ENCODE results near the gene LIN54. TPM values are rescaled to one million over a fixed set of nuclear protein-coding genes. Genes with fewer than 3 reads are reported as not detected.

LIN54 gene
- total and polyA plus RNA-seq, 9 donors, result 3.8 to 10.0 (median 7.4) TPM

DNA sequence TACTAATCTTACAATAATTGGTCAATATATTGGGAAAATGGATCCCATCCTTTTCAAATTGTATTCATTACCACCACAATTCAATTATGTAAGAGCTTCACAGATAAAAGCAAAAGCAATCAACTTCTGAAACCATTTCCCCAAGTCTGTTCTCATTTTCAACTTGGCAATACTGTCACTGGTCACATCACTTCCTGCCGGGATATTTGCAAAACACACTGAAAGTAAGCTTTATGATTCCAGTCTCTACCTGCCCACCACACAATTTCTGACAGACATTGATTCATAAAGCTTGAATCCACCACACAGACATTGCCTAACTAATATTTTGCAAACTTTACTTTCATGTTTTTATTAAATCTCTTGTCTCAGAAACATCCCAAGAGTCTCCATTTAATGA is 53.6 kb downstream of the LIN54 start:
- intact Hi-C loops (cut with DNase I), result no loop called here
- WGBS, 3 donors, result 89 to 96% (median 93%) methylated on average over 1 of the region's 1 CpG

DNA sequence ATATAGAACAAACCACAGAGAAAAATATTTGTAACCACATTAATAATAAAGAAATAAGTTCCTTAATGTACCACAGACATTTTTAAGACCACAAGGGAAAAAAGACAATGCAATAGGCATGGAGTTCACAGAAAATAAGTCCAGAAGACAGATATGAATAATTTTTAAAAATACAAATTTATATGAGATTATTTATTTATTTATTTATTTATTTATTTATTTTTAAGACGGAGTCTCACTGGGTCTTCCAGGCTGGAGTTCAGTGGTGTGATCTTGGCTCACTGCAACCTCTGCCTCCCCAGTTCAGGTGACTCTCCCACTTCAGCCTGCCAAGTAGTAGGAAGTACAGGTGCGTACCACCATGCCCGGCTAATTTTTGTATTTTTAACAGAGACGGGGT is 56.4 kb downstream of the LIN54 start:
- TF ChIP-seq EP300 (IDR thresholded peaks at IDR 0.05) (no peak), POLR2A (IDR thresholded peaks at IDR 0.05) (no peak)
- Histone ChIP-seq H3K27ac (no peak overlapping the region), H3K27me3 (no peaks in the 10 kb centered on the region), H3K36me3 (no peaks in the 10 kb centered on the region), H3K4me3 (no peak overlapping the region), H3K4me1 (ENCODE audit: insufficient read depth) (no peaks in the 10 kb centered on the region), H3K9me3 (no peaks in the 10 kb centered on the region)
- no peak for DNase-seq
- intact Hi-C loops (cut with DNase I), result no loop called here
- WGBS, 3 donors, result 93 to 97% (median 95%) methylated on average over 4 of the region's 4 CpGs

More for the DNA sequence above, 53.6 kb downstream of the LIN54 start:
- no peak for TF ChIP-seq EP300 (IDR thresholded peaks at IDR 0.05)
- no peaks in the 10 kb centered on the region for H3K27me3 ChIP-seq
- H3K27ac ChIP-seq, result no peak overlapping the region
- no peak overlapping the region for H3K4me3 ChIP-seq
- no peaks in the 10 kb centered on the region for H3K4me1 ChIP-seq (ENCODE audit: insufficient read depth)
- H3K36me3 ChIP-seq, result no peaks in the 10 kb centered on the region
- DNase-seq, result no peak
- H3K9me3 ChIP-seq, result no peaks in the 10 kb centered on the region

DNA sequence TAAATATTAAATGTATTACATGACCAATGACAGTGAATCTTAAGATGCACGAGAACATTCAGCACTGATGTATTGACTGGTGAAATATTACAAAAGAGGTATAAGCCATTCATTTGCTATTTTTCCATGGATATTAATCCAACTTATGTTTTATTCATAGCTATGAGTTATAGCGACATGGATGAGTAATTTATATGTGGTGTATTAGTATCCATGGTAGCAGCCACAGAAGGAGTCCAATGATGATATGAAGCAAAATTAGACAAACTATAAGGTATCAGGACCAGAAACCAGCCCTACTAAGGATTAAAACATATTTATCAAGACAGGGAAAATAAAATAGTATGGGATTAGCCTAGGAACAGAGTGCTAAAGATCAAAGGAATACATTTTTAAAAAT is 59.4 kb downstream of the LIN54 start:
- no peak overlapping the region for H3K4me3 ChIP-seq
- no peaks in the 10 kb centered on the region for H3K9me3 ChIP-seq
- H3K36me3 ChIP-seq, result no peaks in the 10 kb centered on the region
- no peak overlapping the region for H3K27ac ChIP-seq
- DNase-seq, result no peak
- 94 to 96% (median 96%) methylated on average over 2 of the region's 2 CpGs for WGBS, 3 donors
- intact Hi-C loops (cut with DNase I), result no loop called here
- H3K4me1 ChIP-seq (ENCODE audit: insufficient read depth), result no peaks in the 10 kb centered on the region
- TF ChIP-seq POLR2A (IDR thresholded peaks at IDR 0.05) (no peak), EP300 (IDR thresholded peaks at IDR 0.05) (no peak)
- TF ChIP-seq, protein P1, sequence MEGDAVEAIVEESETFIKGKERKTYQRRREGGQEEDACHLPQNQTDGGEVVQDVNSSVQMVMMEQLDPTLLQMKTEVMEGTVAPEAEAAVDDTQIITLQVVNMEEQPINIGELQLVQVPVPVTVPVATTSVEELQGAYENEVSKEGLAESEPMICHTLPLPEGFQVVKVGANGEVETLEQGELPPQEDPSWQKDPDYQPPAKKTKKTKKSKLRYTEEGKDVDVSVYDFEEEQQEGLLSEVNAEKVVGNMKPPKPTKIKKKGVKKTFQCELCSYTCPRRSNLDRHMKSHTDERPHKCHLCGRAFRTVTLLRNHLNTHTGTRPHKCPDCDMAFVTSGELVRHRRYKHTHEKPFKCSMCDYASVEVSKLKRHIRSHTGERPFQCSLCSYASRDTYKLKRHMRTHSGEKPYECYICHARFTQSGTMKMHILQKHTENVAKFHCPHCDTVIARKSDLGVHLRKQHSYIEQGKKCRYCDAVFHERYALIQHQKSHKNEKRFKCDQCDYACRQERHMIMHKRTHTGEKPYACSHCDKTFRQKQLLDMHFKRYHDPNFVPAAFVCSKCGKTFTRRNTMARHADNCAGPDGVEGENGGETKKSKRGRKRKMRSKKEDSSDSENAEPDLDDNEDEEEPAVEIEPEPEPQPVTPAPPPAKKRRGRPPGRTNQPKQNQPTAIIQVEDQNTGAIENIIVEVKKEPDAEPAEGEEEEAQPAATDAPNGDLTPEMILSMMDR (IDR thresholded peaks at IDR 0.05), result no peak
- no peaks in the 10 kb centered on the region for H3K27me3 ChIP-seq

DNA sequence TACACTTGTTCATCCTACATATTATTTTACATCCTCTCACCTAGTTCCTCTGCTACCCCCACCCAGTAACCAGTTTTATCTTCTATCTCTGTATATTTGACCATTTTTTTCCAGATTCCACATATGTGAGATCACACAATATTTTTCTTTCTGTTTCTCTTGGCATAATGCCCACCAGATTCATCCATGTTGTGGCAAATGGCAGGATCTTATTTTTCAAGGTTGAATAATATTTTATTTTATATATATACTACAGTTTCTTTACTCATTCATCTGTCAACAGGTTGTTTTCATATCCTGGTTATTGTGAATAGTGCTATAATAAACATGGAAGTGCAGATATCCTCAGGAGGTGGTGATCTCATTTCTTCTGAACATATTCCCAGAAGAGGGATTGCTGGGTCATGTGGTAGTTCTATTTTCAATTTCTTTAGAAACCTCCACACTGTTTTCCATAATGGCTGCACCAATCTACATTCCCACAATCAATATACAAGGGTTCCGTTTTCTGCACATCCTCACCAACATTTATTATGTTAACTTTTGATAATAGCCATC is 61.9 kb downstream of the LIN54 start:
- no peaks in the 10 kb centered on the region for H3K9me3 ChIP-seq
- WGBS, 3 donors, result 95 to 98% (median 96%) methylated on average over 1 of the region's 1 CpG
- no peaks in the 10 kb centered on the region for H3K4me1 ChIP-seq (ENCODE audit: insufficient read depth)
- no peaks in the 10 kb centered on the region for H3K27me3 ChIP-seq
- no peak overlapping the region for H3K4me3 ChIP-seq
- H3K36me3 ChIP-seq, result no peaks in the 10 kb centered on the region
- H3K27ac ChIP-seq, result no peak overlapping the region
- intact Hi-C loops (cut with DNase I), result no loop called here
- TF ChIP-seq EP300 (IDR thresholded peaks at IDR 0.05), result no peak
- TF ChIP-seq, protein P1 (IDR thresholded peaks at IDR 0.05), result no peak
- TF ChIP-seq POLR2A (IDR thresholded peaks at IDR 0.05), result no peak
- no peak for DNase-seq

DNA sequence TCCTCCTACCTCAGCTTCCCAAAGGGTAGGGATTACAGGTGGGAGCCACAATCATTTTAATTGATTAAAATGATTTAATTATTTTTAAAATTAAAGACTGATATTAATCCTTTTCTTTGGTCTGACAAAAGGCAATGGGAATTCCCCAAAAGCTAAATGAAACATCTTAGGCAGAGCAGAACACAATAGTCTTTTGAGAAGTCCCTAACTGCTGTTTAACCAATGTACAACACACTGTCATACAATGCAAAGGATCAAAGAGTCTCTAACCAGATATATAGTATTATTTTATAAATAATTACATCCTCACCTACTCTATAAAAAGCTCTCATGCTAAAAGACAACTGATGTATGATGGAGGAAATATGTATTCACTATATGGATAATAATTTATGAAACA is 63.1 kb downstream of the LIN54 start:
- TF ChIP-seq EP300 (IDR thresholded peaks at IDR 0.05), result no peak
- TF ChIP-seq, protein P1 (IDR thresholded peaks at IDR 0.05), result no peak
- TF ChIP-seq POLR2A (IDR thresholded peaks at IDR 0.05), result no peak
- no peaks in the 10 kb centered on the region for H3K4me1 ChIP-seq (ENCODE audit: insufficient read depth)
- H3K27ac ChIP-seq, result no peak overlapping the region
- DNase-seq, result no peak
- no peak overlapping the region for H3K4me3 ChIP-seq
- no peaks in the 10 kb centered on the region for H3K9me3 ChIP-seq
- intact Hi-C loops (cut with DNase I), result no loop called here
- H3K36me3 ChIP-seq, result no peaks in the 10 kb centered on the region
- no peaks in the 10 kb centered on the region for H3K27me3 ChIP-seq
